ENCODE results near the gene TENT5A.
A peak's percentile ranks its signal among the peaks of the same experiment; 100 is the strongest.
"Not testable (repeated sequence)": the region's sequence is repeated elsewhere in the genome, so short reads cannot be mapped to it uniquely, and the experiment has no call there.

Gene TENT5A

DNA sequence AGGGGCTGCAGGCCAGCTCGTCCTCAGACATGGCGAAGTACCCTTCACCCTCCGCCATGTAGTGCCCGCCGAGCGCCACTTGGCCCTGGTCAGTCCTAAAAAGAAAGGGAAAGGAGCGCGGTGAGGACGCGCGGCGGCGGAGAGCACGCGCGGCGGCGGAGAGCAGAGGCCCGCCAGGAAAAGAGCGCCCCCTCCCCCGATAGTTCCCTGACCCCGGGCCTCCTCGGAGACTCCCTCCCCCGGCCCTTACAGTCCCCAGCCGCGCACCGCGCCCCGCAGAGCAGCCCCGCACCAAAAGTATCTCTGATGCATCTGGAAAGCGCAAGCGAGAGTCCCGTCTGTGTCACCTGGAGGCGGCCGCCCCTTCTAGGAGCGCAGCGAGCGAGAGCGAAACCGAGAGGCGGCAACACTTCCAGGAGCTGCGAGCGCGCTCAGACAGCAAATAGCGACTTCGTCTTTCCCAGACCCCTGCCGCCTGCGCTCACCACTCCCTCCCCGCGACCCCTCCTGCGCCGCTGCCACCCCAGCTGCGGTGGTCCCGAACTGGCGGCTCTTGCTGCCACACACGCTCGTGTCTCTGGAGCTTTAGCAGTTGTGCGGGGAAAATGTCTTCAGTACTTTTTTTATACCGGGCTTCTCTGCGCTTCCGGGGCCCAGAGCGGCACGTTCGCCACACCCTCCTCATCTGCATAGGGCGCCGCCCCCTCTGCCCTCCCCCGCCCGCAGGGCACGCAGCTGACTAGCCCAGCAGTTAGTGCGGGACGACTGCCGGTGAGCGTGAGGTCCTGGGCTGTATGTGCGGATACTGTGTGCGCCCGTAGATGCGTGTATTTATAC lies at the start of gene TENT5A:
Gene TENT5A, minus strand, starts transcription at position 598 of the 837 bp plus-strand sequence. Its CDS starts 540 bp downstream, at position 58.
- peak; percentile 91 for DNase-seq

- DNase-seq = no peak
Measured at GRCh38 chr6:81801489-81801888, 49.0 kb upstream of the TENT5A start.

- no peak for DNase-seq
Measured at GRCh38 chr6:81800666-81801065, 48.2 kb upstream of the TENT5A start.

- DNase-seq = no peak
Measured at GRCh38 chr6:81799323-81799722, 46.8 kb upstream of the TENT5A start.

- DNase-seq = no peak
Measured at GRCh38 chr6:81797591-81797990, 45.1 kb upstream of the TENT5A start.

GRCh38 chr6:81795890-81796289 lies 43.4 kb upstream of the TENT5A start:
- DNase-seq = no peak

- DNase-seq = no peak
Measured at GRCh38 chr6:81793821-81794475, 41.5 kb upstream of the TENT5A start.

DNA sequence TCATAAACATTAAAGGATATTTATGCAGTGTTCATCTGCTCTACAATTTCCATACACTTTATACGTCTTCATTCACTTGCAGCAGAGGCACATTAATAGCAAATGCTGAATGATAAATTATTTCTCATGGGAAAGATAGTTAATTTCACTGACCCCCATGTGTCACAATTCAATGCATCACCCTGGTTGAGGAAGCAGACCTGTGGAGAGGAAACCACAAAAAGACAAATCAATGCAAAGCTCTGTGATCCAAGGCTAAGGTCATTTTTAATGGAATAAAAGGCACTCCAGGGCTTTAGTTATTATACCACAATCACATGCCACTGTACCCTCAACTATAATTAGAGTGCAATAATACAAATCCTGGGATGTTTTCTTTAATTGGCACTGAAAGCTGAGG lies 40.3 kb upstream of the TENT5A start:
- peak; percentile 48 for DNase-seq

DNA sequence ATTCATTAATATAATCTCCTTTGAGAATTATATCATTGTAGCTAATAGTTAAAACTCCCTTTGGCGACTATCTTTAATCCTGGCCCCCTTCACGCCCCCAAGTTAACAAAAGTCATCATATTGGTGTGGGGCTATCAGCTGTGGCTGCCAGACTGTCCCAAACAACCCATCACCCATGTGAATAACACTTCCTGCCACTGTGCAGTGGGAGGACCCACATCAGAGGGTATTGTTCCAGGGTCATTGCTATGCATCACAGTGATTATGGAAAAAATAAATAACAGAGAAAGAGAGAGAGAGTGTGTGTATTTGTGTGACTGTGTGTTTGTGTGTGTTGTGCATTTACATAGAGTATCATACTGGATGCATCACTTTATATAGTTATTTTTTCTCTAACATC lies 39.3 kb upstream of the TENT5A start:
- DNase-seq = no peak

- no peak for DNase-seq
Measured at GRCh38 chr6:81790034-81790433, 37.6 kb upstream of the TENT5A start.

GRCh38 chr6:81789291-81789690 lies 36.8 kb upstream of the TENT5A start:
- no peak for DNase-seq

GRCh38 chr6:81788748-81789147 lies 36.3 kb upstream of the TENT5A start:
- no peak for DNase-seq

DNA sequence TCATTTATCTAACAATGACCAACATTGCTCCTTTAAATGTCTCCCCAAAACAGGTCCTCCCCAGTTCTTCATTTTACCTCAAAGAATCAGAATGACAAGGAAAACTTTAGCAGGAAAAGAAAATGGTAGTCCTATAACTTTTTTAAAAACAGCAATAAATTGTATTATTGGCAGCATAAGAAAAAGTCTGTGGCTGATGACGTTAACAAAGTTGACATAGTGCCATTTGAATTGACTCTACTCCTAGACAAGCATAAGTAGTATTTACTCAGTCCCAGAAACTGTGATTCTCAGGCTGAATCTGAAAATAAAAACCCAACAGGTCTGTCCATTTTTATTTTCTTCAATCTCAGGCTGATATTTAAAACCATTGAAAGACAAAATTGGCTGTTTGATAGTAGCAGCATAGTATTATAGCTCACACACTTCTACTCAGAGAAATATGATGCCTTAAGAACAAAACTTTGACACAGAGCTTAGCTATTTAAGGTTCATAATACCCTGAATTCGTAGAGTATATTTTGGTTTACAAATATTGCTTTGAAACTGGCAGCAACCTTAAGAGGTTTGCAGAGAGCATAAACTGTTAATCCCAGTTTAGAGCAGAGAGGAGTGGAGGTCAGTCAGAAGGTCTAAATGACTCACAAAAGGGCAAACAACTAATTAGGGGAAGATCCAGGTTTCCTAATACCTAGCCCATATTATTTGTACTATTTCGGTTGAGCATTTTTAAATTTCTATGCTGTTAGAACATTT lies 35.0 kb upstream of the TENT5A start:
- no peak for DNase-seq

DNA sequence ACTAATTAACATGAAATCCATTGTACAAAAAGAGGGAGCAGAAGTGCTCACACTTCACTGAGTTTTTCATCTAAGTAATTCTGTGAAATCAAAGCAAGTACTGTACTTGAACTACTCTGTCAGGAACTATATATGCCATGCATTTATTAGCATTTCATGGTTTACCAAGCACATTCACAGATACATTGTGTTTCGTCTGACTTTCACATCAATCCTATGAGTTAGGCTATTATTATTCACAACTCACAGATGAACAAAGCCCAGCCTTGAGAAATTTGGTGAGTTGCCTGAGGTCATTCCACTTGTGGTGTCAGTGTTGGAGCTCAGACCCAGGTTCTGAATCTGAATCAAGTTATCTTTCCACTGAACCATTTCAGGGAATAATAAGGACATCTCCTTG lies 33.7 kb upstream of the TENT5A start:
- DNase-seq = peak; percentile 39

DNA sequence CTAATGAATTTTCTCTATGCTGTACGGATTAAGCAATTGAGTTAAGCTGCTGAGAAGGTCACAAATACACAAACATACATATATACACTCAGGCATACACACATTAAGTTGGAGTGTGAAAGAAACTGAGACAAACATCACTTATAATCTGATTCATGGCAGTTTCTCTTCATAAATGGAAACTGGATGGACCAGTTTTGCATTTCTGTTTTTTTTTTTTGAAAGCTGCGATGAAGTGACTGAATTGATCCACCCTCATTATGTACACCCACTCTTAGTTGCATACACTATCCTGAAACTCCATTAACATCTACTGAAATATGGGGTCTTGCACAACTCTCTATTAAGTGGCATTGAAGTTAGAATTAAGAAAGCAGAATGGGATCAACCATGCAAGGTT lies 32.9 kb upstream of the TENT5A start:
- no peak for DNase-seq

- DNase-seq = no peak
Measured at GRCh38 chr6:81783893-81784292, 31.4 kb upstream of the TENT5A start.

- DNase-seq = no peak
Measured at GRCh38 chr6:81781624-81782023, 29.1 kb upstream of the TENT5A start.

DNA sequence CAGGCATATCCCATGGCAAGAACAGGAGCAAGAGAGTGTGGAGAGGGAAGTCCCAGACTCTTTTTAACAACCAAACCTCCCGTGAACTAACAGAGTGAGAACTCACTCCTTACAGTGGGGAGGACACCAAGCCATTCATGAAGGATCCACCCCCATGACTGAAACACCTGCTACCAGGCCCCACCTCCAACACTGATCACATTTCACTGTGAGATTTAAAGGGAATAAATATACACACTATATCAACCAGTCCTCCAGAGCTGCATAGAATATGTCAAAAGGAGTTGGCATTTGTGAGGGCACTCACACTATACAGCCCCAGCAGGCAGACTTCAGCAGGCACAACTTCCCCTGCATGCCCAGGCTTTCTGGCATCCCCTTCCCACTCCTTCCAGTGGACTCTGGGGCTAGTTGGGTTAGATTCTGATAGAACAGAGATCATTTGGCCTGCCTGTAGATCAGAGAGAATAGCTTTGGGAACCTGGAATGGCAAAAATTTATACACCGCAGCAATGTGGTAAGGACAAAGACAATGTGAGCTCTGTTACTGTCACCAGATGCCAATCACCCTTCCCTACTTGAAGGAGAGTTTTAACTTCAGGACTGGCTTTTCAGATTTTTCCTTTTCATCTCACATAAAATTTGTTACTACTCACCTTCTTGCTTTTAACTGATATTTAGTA lies 25.2 kb upstream of the TENT5A start:
- DNase-seq = no peak

DNA sequence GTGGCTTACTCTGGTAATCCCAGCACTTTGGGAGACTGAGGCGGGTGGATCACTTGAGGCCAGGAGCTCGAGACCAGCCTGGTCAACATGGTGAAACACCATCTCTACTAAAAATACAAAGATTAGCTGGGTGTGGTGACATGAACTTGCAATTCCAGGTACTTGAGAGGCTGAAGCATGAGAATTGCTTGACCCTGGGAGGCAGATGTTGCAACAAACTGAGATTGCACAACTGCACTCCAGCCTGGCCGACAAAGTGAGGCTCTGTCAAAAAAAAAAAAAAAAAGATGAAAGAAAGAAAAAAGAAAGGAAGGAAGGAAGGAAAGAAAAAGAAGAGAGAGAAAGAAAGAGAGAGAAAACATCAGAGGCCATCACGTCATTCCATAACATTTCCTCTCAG lies 23.7 kb upstream of the TENT5A start:
- not testable (repeated sequence) for DNase-seq

- DNase-seq = no peak
Measured at GRCh38 chr6:81774542-81774941, 22.1 kb upstream of the TENT5A start.

DNA sequence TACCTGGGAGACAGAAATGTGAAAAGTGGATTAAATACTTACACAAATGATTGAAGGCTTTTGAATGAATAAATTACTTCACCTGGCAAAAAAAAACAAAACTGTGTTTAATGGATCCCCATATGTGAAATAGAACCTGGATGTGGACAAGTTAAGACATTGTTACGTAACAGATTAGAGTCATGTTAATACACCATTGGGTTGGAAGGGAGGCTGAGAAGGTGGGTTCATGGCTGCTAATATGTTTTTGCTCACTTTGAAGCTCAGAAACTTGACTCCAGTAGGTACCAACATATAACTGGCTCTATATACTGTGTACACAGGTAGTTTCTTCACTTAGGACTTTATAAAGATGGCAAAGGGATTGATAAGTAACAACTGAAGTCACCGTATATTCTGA lies 21.4 kb upstream of the TENT5A start:
- DNase-seq = no peak

GRCh38 chr6:81772741-81773140 lies 20.3 kb upstream of the TENT5A start:
- DNase-seq = no peak

DNA sequence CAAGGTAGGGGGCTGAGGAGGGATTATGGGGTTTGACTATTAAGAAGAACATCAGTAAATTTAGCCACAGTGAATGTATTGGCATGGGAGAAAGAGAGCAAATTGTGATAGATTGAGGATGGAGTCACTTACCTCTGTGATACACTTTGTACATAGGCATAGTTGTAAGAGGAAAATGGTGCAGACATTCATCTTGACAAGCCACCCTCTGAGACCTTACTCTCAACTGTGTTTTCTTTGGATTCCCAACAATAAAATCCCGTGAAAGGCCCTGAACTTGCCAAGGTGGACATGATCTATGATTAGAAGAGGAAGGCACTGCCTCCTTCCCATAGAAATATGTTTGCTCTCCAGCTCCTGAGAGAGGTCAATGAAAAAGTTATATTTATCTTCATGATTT lies 18.6 kb upstream of the TENT5A start:
- no peak for DNase-seq
